CD4-positive, alpha-beta T cell treated with Interleukin-1 beta for 1 hour (primary cell): ENCODE data around the gene NPIPA5.
"Not testable (repeated sequence)": the region's sequence is repeated elsewhere in the genome, so short reads cannot be mapped to it uniquely, and the experiment has no call there.

Source experiments
- DNase-seq, 2 donors: peaks; one replicate each; pipeline ENCODE4 v3.0.0-alpha.2; 2020 to 2022

The NPIPA5 gene

GRCh38 chr16:15388060-15388459 lies 10.0 kb upstream of the NPIPA5 start:
- not testable (repeated sequence) for DNase-seq

- not testable (repeated sequence) for DNase-seq
These were observed 4.7 kb upstream of the NPIPA5 start for GRCh38 chr16:15382810-15383209.

DNA sequence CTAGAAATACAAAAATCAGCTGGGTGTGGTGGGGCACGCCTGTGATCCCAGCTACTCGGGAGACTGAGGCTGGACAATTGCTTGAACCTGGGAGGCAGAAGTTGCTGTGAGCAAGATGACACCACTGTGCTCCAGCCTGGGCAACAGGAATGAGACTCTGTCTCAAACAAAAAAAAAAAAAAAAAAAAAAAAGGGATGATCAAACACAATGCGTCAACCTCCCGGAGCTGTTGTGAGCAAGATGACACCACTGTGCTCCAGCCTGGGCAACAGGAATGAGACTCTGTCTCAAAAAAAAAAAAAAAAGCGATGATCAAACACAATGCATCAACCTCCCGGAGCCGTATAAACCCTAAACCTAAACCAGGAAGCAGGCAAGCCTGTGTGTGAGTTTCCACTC lies 20.6 kb downstream of the NPIPA5 start:
- not testable (repeated sequence) for DNase-seq

- not testable (repeated sequence) for DNase-seq
These were observed 23.2 kb downstream of the NPIPA5 start for GRCh38 chr16:15354846-15355245.

DNA sequence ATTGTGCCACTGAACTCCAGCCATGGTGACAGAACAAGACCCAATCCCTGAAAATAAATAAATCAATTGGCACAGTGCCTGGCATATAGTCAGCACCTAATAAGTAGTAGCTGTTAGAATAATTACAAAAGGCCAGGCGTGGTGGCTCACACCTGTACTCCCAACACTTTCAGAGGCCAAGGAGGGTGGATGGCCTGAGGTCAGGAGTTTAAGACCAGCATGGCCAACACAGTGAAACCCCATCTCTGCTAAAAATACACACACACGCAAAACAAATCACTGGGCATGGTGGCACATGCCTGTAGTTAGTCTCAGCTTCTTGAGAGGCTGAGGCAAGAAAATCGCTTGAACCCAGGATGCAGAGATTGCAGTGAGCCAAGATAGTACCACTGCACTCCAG lies 25.2 kb downstream of the NPIPA5 start:
- not testable (repeated sequence) for DNase-seq

DNA sequence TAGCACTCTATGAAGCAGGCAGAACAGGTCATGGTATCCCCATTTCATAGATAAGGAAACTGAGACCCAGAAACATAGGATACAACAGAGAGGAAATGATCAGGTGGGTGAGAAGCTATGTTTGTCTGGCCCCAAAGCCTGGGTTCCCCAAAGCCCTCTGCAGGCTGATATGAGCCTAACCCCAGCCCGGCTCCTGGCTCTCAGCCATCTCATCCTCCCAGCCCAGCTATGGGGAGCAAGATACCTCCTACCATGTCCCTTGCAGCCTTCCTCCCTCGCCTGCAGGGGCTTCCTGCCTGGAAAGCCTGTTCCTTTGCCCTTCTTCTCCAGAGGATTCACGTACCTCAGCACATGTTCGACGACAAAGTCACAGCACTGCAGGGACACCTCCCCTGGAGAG lies 26.3 kb downstream of the NPIPA5 start:
- DNase-seq, result not testable (repeated sequence)

DNA sequence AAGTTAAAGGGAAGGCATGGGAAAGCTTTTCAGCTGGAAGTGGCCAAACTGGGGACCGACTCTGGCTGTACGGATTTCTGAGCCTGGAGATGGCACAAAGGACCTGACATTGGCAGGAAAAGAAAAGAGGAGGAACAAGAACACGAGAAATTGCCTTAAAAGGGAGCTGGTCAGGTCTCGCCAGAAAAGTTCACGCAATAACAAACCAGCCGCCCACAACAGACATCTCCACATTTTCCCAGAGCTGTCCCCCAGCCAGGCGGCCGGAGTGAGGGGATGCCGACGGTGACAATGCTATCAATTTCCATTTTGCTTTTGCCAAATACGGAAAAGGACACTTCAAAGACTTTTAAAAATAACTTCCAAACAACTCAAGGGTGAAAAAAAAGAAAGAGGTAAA lies 26.8 kb downstream of the NPIPA5 start:
- not testable (repeated sequence) for DNase-seq

DNA sequence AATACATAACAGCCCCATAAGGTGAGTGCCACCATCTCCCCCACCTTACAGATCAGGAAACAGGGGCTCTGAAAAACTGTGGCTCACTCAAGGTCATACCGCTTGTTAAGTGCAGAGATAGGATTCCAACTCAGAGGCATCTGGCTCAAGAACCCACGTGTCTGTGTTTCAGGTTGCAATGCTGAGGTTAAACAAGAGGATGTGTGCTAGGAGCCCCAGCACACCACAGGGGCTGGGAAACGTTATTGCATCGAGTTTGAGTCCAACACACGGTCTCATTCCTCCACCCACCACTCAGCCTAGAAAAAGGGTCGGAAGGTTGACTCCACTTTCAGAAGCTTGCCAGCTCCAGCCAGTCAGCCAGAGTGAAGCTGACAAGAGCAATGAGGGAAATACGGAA lies 29.4 kb downstream of the NPIPA5 start:
- DNase-seq, result not testable (repeated sequence)

- not testable (repeated sequence) for DNase-seq
These were observed 35.8 kb downstream of the NPIPA5 start for GRCh38 chr16:15342337-15342736.

GRCh38 chr16:15338986-15339385 lies 39.1 kb downstream of the NPIPA5 start:
- not testable (repeated sequence) for DNase-seq

GRCh38 chr16:15337974-15338605 lies 40.0 kb downstream of the NPIPA5 start:
- DNase-seq, result not testable (repeated sequence)

GRCh38 chr16:15335609-15336008 lies 42.5 kb downstream of the NPIPA5 start:
- DNase-seq, result not testable (repeated sequence)

DNA sequence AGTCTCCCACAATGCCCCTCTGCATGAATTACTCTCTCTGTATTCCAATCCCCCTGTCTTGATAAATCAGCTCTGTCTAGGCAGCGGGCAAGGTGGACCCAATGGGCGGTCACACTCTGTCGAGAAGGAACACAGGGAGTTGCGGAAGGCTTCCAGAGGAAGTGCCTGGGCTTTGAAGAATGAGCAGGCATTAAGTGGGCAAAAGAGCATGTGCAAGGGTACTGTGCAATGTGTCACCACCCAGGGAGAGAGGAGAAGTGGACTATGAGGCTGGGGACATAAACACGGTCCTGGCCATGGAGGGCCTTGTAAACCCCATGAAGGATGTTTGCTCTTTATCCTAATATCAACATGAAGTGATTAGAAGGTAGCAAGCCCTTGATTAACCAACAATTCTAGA lies 44.1 kb downstream of the NPIPA5 start:
- not testable (repeated sequence) for DNase-seq

DNA sequence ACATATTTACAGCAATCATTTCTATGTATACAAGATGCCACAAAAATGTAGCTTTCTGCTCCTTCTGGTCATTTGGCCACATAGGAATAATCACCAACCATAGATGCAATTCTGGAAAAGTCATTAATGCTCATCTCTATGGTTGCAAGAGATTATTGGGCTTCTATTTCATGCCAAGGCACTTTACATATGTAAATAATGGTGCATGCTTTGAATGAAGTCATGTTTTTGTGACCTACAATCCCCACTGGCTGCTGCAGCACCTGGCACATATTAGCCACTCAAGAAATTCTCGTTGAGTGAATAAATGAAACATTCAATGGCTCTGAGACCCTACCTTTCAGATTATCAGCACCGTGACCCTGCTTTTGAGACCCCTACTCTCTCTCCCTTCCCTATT lies 47.1 kb downstream of the NPIPA5 start:
- not testable (repeated sequence) for DNase-seq

DNA sequence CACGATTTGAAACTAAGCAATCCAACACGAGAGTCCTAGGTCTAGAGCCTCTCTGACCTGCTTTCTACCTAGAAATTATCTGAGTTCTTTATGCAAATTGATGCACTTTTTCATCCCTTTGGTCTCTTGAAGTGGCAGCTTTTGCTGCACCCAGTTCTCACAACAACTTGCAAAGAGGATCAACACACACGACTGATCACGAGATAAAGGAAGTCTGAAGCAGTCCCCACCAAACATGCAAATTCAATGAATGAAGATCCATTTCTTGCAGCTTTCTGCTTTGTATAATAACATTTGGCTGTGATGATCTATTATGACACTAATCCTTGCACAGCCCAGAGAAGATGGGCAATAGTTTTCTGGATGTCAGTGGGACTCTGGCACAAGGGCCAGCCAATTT lies 53.1 kb downstream of the NPIPA5 start:
- not testable (repeated sequence) for DNase-seq

DNA sequence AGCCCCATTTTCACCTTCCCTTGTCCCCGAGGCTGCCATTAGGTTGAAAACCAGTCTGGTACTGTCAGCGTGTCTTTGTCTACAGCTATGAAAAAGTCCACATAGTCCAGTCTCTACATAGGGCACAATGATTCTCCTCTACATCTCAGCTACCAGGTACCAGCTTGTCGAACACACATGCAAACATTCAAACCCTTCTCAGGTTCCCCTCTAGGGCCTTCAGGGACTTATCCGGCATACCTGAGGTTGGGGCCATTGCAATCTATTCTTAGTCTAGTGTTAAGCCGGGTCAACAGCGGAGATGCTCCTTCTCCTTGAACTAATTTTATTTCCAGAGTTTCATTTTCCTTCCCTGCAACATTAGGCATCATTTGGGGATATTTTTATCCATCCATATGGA lies 54.7 kb downstream of the NPIPA5 start:
- not testable (repeated sequence) for DNase-seq

- DNase-seq, result not testable (repeated sequence)
These were observed 56.9 kb downstream of the NPIPA5 start for GRCh38 chr16:15321221-15321620.

DNA sequence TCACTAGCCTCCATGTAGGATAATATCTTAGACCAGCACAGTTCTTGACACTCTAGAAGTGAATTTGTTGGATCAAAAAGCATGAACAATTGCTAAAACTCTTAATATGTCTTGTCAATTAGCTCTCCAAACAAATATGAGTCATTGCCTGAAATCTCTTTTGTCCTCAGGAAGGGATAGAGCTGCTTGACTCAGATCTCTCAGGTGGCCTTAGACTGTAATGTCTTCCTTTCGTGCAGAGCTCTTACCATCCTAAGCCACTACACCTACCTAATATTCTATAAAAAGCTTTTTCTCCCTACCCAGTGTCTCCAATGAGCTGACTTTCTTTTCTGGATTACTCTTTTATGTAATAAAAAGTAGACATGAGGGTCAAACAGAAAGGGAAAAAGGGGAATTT lies 63.5 kb downstream of the NPIPA5 start:
- DNase-seq, result not testable (repeated sequence)
